Peyer's patch (tissue), 4 donors: ENCODE results near the gene SLC2A2.

Experiments
- POLR2A ChIP-seq, 2 donors: fragments of 450-650 bp; IDR thresholded peaks; one replicate each; pipeline ENCODE4 v1.5.1; 2017; ENCODE audit warnings: antibody characterized with exemption in 2 of 2, mild to moderate bottlenecking in 2 of 2, moderate library complexity in 2 of 2
- TF ChIP-seq, protein P1 (sequence below), 6 experiments: fragments of 450-650 bp in 4 of 6; fragments of 200-600 bp in 2 of 6; sonication (generic) in 1 of 6; IDR thresholded peaks; one replicate each; pipeline ENCODE4 v1.5.1; 2017 to 2019; ENCODE audit warnings: antibody characterized with exemption in 6 of 6, mild to moderate bottlenecking in 3 of 6, moderate library complexity in 1 of 6

GRCh38 chr3:171058873-171059603 lies 32.5 kb upstream of the SLC2A2 start:
- TF ChIP-seq, protein P1, sequence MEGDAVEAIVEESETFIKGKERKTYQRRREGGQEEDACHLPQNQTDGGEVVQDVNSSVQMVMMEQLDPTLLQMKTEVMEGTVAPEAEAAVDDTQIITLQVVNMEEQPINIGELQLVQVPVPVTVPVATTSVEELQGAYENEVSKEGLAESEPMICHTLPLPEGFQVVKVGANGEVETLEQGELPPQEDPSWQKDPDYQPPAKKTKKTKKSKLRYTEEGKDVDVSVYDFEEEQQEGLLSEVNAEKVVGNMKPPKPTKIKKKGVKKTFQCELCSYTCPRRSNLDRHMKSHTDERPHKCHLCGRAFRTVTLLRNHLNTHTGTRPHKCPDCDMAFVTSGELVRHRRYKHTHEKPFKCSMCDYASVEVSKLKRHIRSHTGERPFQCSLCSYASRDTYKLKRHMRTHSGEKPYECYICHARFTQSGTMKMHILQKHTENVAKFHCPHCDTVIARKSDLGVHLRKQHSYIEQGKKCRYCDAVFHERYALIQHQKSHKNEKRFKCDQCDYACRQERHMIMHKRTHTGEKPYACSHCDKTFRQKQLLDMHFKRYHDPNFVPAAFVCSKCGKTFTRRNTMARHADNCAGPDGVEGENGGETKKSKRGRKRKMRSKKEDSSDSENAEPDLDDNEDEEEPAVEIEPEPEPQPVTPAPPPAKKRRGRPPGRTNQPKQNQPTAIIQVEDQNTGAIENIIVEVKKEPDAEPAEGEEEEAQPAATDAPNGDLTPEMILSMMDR (IDR thresholded peaks at IDR 0.05), result no peak
- TF ChIP-seq POLR2A (IDR thresholded peaks at IDR 0.05), result no peak
